ENCODE results near the gene CCDC7. TPM values are rescaled to one million over a fixed set of nuclear protein-coding genes. Genes with fewer than 3 reads are reported as not detected.

CCDC7 gene
- total RNA-seq, 2 donors from 2014 or later, result 1.9 to 4.3 TPM

DNA sequence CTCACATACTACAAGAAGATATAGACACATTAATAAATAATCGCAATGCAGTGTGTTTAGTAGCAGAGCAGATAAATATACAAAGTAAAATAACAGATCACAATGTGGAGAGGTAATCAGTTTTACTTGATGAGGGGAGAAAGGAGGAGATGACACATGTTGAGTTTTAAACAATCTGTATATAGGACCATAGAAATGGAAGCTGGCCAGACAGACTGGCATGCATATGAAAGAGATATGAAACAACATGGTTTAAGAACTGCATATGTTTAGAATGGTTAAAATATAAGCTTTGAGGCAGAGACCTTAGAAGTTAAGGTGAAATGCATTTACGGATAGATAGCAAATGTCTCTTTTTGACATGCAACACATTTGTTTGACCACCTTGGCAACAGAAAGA lies 19.8 kb upstream of the CCDC7 start:
- WGBS, 2 experiments (ENCODE audit: insufficient coverage in 1 of 2, insufficient read length in 1 of 2), result 86 to 100% methylated on average over 1 of the region's 2 CpGs
- H3K4me1 Mint-ChIP-seq, result no peaks in the 10 kb centered on the region

DNA sequence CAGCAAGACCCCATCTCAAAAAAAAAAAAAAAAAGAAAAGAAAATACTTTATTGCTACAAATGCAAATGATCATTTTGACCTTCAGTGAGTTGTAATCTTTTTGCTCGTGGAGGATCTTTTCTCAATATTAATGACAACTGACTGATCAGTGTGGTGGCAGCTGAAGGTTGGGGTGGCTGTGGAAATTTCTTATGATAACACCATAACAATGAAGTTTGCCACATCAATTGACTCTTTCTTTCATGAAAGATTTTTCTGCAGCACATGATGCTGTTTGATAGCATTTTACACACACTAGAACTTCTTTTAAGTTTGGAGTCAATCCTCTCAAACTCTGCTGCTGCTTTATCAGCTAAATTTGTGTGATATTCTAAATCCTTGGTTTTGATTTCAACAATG lies 12.4 kb upstream of the CCDC7 start:
- no peak overlapping the region for H3K4me3 ChIP-seq (ENCODE audit: low read length)
- Mint-ChIP-seq H3K27ac (no peak overlapping the region), H3K36me3 (ENCODE audit: low read depth) (no peaks in the 10 kb centered on the region), H3K4me1 (no peaks in the 10 kb centered on the region), H3K4me3 (no peak overlapping the region), H3K27me3 (ENCODE audit: insufficient read depth) (peaks cover 9% of the 10 kb centered on the region), H3K9me3 (peaks cover 20% of the 10 kb centered on the region)
- TF ChIP-seq, protein P1, sequence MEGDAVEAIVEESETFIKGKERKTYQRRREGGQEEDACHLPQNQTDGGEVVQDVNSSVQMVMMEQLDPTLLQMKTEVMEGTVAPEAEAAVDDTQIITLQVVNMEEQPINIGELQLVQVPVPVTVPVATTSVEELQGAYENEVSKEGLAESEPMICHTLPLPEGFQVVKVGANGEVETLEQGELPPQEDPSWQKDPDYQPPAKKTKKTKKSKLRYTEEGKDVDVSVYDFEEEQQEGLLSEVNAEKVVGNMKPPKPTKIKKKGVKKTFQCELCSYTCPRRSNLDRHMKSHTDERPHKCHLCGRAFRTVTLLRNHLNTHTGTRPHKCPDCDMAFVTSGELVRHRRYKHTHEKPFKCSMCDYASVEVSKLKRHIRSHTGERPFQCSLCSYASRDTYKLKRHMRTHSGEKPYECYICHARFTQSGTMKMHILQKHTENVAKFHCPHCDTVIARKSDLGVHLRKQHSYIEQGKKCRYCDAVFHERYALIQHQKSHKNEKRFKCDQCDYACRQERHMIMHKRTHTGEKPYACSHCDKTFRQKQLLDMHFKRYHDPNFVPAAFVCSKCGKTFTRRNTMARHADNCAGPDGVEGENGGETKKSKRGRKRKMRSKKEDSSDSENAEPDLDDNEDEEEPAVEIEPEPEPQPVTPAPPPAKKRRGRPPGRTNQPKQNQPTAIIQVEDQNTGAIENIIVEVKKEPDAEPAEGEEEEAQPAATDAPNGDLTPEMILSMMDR (conservative IDR thresholded peaks at IDR 0.05), result no peak
- DNase-seq, result no peak
- 100% methylated on average over 1 of the region's 1 CpG; no CpG with 5 or more reads in 1 of the 2 experiments for whole genome bisulfite sequencing, 2 experiments (ENCODE audit: insufficient coverage in 1 of 2, insufficient read length in 1 of 2)
- peaks cover 4% of the 10 kb centered on the region for H3K9me3 ChIP-seq (ENCODE audit: control insufficient read depth, low read length)
- no peak overlapping the region for H3K27ac ChIP-seq (ENCODE audit: low read depth, low read length)
- peaks cover 9% of the 10 kb centered on the region for H3K27me3 ChIP-seq (ENCODE audit: control insufficient read depth, insufficient read depth, low read length, poor library complexity, severe bottlenecking)
- H3K9ac ChIP-seq (ENCODE audit: extremely low read depth, low read length, poor library complexity, severe bottlenecking), result no peak overlapping the region
- no peaks in the 10 kb centered on the region for H3K4me1 ChIP-seq (ENCODE audit: control insufficient read depth, insufficient read depth, low read length)
- H3K36me3 ChIP-seq (ENCODE audit: control insufficient read depth, insufficient read depth, low read length), result no peaks in the 10 kb centered on the region

More for the DNA sequence above, 19.8 kb upstream of the CCDC7 start:
- Histone ChIP-seq H3K9me3 (ENCODE audit: control insufficient read depth, low read length) (no peaks in the 10 kb centered on the region), H3K9ac (ENCODE audit: extremely low read depth, low read length, poor library complexity, severe bottlenecking) (no peak overlapping the region), H3K4me1 (ENCODE audit: control insufficient read depth, insufficient read depth, low read length) (no peaks in the 10 kb centered on the region), H3K27ac (ENCODE audit: low read depth, low read length) (no peak overlapping the region), H3K36me3 (ENCODE audit: control insufficient read depth, insufficient read depth, low read length) (no peaks in the 10 kb centered on the region), H3K4me3 (ENCODE audit: low read length) (no peak overlapping the region), H3K27me3 (ENCODE audit: control insufficient read depth, insufficient read depth, low read length, poor library complexity, severe bottlenecking) (no peaks in the 10 kb centered on the region)
- H3K27ac Mint-ChIP-seq, result no peak overlapping the region
- DNase-seq, result no peak
- TF ChIP-seq, protein P1 (conservative IDR thresholded peaks at IDR 0.05), result no peak
- H3K36me3 Mint-ChIP-seq (ENCODE audit: low read depth), result no peaks in the 10 kb centered on the region
- H3K4me3 Mint-ChIP-seq, result no peak overlapping the region
- no peaks in the 10 kb centered on the region for H3K27me3 Mint-ChIP-seq (ENCODE audit: insufficient read depth)
- no peaks in the 10 kb centered on the region for H3K9me3 Mint-ChIP-seq

DNA sequence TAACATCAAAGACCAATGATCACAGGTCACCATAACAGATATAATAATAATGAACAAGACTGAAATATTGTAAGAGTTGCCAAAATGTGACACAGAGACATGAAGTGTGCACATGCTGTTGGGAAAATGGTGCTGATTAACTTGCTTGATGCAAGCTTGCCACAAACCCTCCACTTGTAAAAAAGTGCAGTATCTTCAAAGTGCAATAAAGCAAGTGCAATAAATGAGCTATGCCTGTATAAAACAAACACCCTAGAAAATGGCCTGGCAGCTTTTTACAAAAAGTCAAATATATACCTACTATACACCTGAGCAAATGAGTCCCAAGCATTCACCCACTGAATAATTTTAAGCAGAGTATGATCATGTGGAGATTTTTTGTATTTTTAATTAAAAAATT lies 9.7 kb upstream of the CCDC7 start:
- Histone ChIP-seq H3K4me1 (ENCODE audit: control insufficient read depth, insufficient read depth, low read length) (no peaks in the 10 kb centered on the region), H3K27me3 (ENCODE audit: control insufficient read depth, insufficient read depth, low read length, poor library complexity, severe bottlenecking) (peaks cover 21% of the 10 kb centered on the region), H3K36me3 (ENCODE audit: control insufficient read depth, insufficient read depth, low read length) (no peaks in the 10 kb centered on the region), H3K9ac (ENCODE audit: extremely low read depth, low read length, poor library complexity, severe bottlenecking) (no peak overlapping the region), H3K4me3 (ENCODE audit: low read length) (no peak overlapping the region), H3K27ac (ENCODE audit: low read depth, low read length) (no peak overlapping the region), H3K9me3 (ENCODE audit: control insufficient read depth, low read length) (peaks cover 4% of the 10 kb centered on the region)
- no peak for DNase-seq
- Mint-ChIP-seq H3K27ac (no peak overlapping the region), H3K9me3 (peaks cover 20% of the 10 kb centered on the region), H3K4me1 (no peaks in the 10 kb centered on the region), H3K36me3 (ENCODE audit: low read depth) (no peaks in the 10 kb centered on the region), H3K27me3 (ENCODE audit: insufficient read depth) (peaks cover 17% of the 10 kb centered on the region), H3K4me3 (no peak overlapping the region)
- TF ChIP-seq, protein P1 (conservative IDR thresholded peaks at IDR 0.05), result no peak

Measured in endodermal cell (in vitro differentiated cells).